Skin of body (tissue), 2 donors: ENCODE measurements around the gene DNASE1. TPM values are rescaled to one million over a fixed set of nuclear protein-coding genes. Genes with fewer than 3 reads are reported as not detected.
A peak's percentile ranks its signal among the peaks of the same experiment; 100 is the strongest.
"Not testable (repeated sequence)": the region's sequence is repeated elsewhere in the genome, so short reads cannot be mapped to it uniquely, and the experiment has no call there.

ENCODE experiments used
- DNase-seq: peaks from one replicate; lab custom pipeline; 2025; lab: John Stamatoyannopoulos, UW
- total RNA-seq: library from RNA; depleted of rRNA; stranded (reverse); fragments of >200 nt; gene quantifications from one replicate; pipeline ENCODE4 v1.2.3, GENCODE V29; 2014

DNASE1 gene
- total RNA-seq, result 19.6 TPM

- DNase-seq, result no peak
These were observed at the start of gene DNASE1 for GRCh38 chr16:3654249-3654991. Gene DNASE1, plus strand, starts transcription at chr16:3654691. Its CDS starts 683 bp downstream, at chr16:3655374.

GRCh38 chr16:3606441-3606840, 48.0 kb upstream of the DNASE1 start:
- no peak for DNase-seq

DNA sequence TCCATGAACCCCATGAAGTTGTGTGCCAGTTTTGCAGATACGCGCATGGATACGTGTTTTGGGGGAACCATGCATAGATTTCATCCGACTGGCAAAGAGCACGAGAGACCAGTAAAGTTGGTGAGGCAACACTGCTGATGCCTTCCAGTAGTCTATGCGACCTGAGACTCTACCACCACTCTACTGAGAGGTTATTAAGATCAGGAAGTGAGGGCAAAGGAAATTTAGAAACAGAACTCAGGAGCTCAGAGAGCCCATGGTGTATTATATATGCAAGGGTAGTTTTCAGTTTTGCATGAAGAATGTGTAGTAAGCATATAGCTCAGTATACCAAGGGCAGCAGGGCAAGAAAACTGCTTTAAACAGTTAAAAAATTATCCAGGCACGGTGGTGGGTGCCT, 47.3 kb upstream of the DNASE1 start:
- DNase-seq, result no peak

GRCh38 chr16:3607634-3608033, 46.9 kb upstream of the DNASE1 start:
- DNase-seq, result no peak

GRCh38 chr16:3608069-3608468, 46.4 kb upstream of the DNASE1 start:
- DNase-seq, result no peak

- not testable (repeated sequence) for DNase-seq
These were observed 45.5 kb upstream of the DNASE1 start for GRCh38 chr16:3608976-3609375.

DNA sequence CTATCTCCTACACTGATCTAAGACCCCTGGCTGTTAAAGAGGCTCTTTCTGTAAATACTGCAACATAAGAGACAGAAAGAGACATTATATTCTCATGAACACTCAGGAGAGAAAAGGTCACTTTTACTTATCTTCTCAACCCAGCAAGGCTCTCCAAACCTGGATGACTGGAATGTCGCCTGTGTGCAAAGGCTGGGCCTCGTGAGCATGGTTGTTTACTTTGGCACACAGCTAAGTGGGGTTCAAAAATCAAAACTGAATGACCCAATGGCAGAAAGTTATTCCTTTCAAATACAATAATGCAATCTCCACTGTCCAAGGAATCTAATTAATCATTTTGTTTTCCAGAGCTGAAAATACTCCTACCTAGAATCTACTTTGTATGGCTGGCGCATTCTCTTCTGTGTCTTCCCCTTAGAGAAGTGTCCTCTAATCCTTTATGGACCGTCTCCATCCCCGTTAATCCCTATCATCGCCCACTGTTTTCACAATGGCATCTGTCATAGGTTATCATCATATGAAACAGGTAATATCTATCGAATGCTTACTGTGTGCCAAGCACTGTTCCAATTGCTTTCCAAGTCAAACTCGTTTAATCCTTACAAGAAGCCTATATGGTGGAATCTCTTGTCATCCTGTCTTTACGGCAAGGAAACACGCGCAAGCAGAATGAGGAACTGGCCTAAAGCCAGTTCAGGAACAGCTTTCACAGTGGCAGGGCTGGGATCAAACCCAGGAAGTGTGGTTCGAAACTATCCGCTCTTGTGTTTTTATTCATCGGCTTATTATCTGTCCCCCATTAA, 44.4 kb upstream of the DNASE1 start:
- no peak for DNase-seq

DNA sequence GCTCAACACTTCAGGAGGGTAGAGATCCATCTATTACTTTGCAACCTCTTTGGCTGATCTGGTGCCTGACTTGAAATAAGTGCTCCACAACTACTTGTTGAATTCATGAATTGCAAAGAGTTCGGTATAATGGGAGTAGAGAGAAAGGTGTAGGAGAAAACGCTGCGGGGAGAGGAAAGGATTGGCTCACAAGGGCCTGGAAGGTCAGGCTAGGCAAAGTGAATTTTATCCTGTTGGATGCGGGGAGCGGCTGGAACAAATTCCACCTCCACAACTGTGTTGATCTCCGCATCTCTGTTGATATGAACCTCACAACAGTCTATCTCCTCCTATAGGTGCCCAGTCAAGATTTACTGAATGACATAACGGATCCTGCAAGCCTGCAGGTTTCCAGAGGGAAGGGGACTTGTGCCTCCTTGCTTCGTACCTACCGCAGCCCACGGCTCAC, 43.8 kb upstream of the DNASE1 start:
- DNase-seq, result no peak

GRCh38 chr16:3611146-3611975, 43.1 kb upstream of the DNASE1 start, which contains the start of gene SLX4:
Gene SLX4, minus strand, starts transcription at chr16:3611606. Its CDS starts 2,642 bp downstream, at chr16:3608964.
- DNase-seq, result peak; percentile 87

- no peak for DNase-seq
These were observed 41.7 kb upstream of the DNASE1 start for GRCh38 chr16:3612510-3613466.

DNA sequence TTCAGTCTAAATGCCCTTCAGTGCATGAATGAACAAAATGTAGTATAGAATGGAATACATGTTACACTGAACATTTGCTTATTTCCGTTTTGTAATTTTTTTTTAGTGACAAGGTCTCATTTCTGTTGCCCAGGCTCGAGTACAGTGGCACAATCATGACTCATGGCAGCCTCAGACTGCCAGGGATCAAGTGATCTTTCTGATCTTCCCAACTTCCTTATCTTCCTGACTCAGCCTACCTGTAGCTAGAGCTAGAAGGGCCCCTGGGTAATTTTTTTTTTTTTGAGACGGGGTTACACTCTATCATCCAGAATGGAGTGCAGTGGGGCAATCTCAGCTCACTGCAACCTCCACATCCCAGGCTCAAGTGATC, 35.7 kb upstream of the DNASE1 start:
- DNase-seq, result no peak

DNA sequence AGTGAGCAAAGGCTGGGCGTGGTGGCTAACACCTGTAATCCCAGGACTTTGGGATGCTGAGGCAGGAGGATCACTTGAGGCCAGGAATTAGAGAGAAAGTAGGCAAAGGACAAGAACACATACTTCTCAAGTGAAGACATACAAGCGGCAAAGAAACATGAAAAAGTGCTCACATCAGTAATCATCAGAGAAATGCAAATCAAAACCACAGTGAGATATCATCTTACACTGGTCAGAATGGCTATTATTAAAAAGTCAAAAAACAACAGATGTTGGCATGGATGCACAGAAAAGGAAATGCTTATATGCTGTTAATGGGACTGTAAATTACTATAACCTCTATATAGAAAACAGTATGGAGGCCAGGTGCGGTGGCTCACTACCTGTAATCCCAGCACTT, 30.8 kb upstream of the DNASE1 start:
- no peak for DNase-seq

GRCh38 chr16:3625331-3625730, 29.2 kb upstream of the DNASE1 start:
- DNase-seq, result no peak

- no peak for DNase-seq
These were observed 28.4 kb upstream of the DNASE1 start for GRCh38 chr16:3625911-3626732.

- no peak for DNase-seq
These were observed 17.0 kb upstream of the DNASE1 start for GRCh38 chr16:3637371-3637923.

DNA sequence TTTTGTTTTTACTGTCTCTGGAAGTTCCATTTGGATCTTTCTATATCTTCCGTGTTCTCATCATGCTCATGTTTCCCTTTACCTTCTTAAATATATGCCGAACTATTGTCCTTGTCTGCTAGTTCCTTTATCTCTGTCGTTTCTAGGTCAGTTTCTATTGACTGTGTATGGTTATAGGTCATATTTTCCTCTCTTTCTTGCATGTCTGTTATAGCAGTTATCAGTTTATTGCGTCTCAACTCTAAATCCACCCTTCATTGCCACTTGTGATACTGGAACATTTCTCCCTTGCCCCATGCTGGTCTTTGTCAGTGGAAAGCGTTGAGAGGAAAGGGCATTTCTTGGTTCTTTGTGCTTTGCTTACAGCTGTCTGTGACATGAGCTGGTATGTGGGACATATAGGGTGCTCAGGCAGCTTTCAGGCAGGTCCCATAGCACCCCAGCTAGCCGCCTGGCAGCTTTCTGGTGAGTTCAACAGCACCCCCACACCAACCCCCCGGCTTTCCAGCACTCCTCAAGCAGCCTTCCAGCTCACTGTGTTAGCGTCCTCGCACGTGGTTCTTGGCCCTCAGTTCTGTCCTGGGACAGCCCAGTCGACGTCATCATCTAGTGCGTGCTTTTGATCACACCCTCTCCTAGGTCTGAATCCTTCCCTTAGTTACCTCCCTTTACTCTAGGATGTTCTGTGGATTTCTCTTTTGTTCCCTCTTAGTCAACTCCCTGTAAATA, 15.4 kb upstream of the DNASE1 start:
- no peak for DNase-seq

DNA sequence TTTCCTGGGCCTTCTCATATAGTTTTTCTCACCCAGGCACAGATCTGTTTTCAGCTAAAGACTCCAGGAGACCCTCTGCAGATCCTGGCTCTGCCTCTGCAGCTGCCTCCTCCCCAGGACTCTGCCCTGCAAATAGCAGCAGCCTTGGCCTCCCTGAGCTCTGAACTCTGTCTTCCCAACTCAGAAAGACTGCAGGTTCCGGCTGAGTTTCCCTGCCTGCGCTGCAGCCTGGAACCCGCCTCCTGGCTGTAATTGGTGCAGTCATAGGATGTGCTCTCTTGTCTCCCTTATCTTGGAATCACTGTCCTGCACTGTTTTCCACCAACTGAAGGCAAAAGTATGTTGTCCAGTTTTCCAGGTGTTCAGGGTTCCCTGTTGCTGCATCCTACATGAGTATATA, 14.3 kb upstream of the DNASE1 start:
- DNase-seq, result no peak

DNA sequence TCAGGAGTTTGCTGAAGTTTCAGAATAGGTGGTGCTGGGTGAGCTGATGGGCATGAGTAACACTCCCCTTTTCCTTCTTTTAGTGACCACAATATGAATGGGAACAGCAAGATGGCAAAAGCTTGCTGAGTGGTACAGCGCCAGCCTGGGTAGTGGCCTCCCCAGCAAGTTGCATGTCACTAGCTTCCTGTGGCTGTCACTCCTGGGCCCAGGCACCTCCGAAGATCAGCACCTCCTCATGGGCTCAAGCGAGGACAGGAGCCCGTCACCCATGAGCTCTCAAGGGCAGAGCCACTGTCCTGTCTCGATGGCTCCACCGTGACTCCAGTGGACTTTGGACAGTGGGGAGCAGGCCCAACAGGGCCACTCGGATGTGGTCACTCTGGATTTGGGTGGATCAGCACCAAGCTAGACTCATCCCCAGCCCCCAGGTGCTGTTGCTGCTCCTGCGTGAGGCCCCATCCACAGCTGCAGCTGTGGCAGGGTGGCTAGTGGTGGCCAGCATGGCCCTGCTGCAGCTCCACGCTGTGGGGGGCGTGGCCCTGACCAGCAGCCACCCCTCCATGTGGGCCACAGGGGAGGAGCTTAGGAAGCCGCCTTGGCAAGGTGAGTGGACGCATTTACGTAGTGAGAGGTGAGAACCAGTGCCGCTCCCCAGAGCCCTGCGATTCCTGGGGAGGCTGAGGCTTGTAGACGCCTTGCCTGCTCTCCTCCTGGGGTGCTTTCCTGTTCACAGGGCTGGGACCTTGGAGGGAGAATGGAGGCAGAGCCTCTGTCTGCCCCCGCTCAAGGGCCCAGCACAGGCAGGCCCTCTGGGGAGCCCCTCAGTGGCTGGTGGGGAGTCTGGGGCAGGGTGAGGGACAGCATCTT, 13.6 kb upstream of the DNASE1 start:
- no peak for DNase-seq
